GM19455 (cell line): Measurements from ENCODE around the gene NUDC.
"Not testable (repeated sequence)": the region's sequence is repeated elsewhere in the genome, so short reads cannot be mapped to it uniquely, and the experiment has no call there.

Experiments used
- ATAC-seq: cut with Tn5 transposase; IDR thresholded peaks from one replicate; pipeline ENCODE4 v1.9.1; 2021; ENCODE audit not compliant: unreplicated experiment

Gene NUDC

DNA sequence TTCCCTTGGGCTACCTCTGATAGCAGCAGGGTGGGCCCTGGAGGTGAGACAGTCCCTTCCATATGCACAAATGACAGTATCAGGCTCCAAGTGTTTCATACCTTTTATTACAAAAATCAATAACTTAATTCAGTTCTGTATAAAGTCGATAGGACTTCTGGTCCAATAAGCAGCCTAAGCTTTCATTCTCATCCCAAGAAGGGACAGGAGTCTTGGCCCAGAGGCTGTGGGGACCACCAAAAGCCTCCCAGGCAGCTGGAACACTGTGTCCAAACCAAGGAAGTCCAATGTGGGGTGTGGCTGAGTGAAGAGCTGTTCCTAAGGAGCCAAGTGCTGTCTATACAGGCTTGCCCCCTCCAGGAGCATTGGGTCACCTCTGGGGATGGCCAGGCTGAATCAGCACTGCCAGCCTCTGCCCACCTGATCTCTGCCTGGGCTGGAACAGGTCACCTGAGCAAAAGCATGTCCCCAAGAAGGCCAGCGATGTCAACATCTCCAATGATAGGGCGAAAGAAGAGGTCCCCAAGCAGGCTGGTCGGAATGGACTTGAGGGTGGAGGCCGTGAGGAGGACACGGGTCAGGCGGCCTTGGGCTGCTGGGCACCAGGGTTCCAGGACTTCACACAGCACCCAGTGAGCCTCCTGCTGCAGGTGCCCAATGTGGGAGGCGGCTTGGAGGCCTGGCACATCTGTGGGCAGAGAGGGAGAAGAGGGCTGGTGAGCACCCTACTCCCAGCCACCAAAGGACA lies 10.0 kb upstream of the NUDC start:
- no peak for ATAC-seq

DNA sequence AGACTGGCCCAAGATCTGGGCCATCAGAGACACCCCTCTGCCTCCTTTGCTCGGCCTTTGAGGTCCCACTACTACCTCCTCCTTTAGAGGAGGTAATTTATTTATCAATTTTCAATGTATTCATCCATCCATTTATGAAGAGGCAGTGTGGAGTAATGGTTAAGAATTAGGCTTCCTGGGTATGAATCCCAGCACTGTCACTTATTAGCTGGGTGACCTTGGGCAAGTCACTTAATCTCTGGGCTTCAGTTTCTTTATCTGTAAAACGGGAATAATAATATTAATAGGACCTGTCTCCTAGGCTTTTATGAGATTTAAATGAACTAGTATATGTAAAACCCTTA lies 9.4 kb upstream of the NUDC start:
- ATAC-seq: no peak

DNA sequence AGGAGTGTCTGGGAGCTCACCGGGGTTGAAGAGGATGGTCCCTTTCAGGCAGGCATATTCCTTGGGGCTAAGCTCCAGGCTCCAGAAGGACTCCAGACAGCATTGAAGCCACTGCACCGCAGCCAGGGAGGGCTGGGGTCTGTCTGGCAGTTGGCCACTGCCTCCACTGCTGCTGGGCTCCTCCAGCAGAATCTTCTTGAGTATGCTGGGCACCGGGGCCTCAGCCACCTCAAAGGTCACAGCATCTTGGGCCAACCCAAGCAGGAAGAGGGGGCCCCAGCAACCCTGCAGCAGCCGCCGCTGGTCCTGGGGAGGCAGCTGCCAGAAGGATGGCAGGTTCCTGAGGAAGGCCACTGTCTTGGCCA lies 8.2 kb upstream of the NUDC start:
- no peak for ATAC-seq

DNA sequence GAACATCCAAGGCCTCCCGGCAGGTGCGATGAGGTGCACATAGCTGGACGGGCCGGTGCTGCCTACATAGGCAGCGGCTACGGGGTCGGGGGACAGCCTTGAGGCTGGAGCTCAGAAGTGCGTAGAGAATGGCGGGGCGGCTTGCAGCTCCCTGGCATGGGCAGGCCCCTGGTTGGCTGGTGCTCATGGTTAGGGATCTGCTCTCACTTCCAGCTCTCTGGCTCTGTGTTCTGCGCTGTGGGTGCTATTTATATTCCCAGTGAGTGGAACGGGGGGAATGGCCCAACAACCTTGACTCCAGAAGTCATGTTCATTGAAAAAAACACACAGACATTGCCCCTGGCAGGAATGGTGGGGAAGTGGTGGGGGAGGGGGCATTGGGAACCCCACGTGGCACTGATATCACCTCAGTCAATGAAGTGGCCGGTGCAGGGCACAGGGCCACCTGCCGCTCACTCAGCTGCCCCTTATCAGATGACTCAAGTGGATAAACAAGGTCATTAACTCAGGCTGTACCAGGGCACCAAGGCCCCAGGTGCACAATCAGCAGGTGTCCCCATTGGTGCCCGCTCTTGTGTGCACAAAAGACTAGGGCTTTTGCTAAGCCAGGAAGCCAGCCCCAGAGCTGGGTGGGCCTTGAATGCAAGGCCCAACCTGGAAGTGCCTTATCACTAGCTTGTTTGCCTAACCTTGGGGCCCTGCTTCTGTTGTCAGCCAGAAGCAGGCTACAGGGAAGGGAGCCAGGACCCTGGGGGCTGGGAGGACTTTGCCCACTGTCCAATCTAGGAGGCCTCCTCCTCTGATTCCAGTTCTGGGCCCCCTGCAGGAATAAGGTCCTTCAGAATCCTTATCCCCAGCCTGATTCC lies 7.6 kb upstream of the NUDC start, which contains the start of gene NR0B2:
Gene NR0B2 (minus strand): TSS at position 222 of the 866 bp plus-strand sequence. CDS start 35 bp downstream, at position 187.
- ATAC-seq: no peak

GRCh38 chr1:26915204-26915842 lies 6.2 kb upstream of the NUDC start:
- ATAC-seq: no peak

DNA sequence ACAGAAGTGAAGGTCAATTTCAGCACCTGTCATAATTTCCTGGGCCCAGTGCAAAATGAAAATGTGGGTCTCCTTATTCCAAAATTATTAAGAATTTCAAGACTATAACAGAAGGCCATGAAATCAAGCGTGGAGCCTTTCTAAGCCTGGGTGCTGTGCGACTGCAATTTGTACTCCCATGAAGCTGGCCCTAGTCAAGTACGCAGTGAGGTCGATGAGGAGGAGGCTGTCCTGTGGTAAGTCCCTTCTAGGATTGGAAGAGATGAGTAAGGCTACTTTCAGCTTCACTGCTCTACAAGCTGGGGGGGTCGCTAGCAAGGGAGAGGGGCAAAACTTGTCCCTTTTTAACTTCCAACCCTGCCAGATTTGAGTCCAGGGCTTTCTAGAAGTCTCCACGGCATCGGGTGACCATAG lies 410 bp upstream of the NUDC start:
- peak; percentile 13 for ATAC-seq

DNA sequence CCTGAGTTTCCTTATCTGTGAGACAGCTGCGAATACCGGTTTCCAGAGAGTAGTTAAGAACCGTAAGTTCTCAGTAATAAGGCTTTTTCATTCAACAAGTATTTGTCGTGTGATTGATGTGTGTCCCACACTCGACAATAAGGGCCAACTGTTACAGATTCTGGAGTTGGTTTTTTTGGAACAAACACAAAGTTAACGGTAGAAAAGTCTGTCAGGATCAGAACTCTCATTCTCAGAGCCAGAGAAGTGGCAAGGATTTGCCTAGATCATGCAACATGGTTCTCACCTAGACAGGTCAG lies 837 bp downstream of the NUDC start:
- no peak for ATAC-seq

DNA sequence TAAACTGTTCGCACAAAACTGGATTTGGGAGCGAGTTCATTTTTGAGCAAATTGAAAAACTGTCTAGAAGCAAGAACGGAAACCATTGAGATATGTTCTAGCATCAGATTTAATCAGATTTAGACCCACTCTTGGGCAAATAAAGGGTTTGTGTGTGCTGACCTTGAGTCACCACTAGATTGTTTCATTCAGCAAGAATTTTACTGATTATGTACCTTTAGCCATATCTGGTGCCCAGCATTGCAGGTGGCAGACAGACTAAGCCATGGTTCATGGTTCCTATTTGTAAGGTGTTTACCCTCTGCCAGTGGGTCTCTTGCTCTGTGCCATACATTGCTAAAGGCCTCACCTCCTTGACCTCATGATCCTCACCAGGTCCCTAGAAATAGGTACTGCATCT lies 1.4 kb downstream of the NUDC start:
- no peak for ATAC-seq

DNA sequence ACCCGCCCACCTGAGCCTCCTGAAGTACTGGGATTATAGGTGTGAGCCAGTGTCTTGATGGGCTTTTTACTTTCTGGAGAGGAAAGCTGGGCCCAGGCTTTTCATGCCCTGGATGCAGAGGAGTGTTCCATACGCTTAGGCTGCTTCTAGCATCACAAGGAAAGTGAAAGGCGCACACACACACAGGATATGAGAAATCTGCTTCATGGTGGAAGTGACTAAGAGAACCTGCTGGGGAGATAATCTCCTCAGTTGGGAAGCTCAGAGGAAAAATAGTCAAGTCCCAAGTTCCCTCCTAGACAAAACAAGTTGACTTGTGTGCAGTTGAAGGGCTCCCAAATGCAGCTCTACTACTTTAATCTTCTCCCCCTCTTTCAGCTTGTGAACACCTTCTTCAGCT lies 2.2 kb downstream of the NUDC start:
- ATAC-seq: no peak

- ATAC-seq: no peak
Observed at GRCh38 chr1:26932531-26932930, 11.0 kb downstream of the NUDC start.

GRCh38 chr1:26936823-26937222 lies 15.3 kb downstream of the NUDC start:
- ATAC-seq: no peak

GRCh38 chr1:26938004-26938658 lies 16.6 kb downstream of the NUDC start:
- ATAC-seq: no peak

GRCh38 chr1:26938659-26939025 lies 17.1 kb downstream of the NUDC start:
- no peak for ATAC-seq

GRCh38 chr1:26941311-26941710 lies 19.8 kb downstream of the NUDC start:
- ATAC-seq: no peak

- no peak for ATAC-seq
Observed at GRCh38 chr1:26942656-26943055, 21.1 kb downstream of the NUDC start.

- no peak for ATAC-seq
Observed at GRCh38 chr1:26945138-26945537, 23.6 kb downstream of the NUDC start.

- ATAC-seq: no peak
Observed at GRCh38 chr1:26945728-26946127, 24.2 kb downstream of the NUDC start.

DNA sequence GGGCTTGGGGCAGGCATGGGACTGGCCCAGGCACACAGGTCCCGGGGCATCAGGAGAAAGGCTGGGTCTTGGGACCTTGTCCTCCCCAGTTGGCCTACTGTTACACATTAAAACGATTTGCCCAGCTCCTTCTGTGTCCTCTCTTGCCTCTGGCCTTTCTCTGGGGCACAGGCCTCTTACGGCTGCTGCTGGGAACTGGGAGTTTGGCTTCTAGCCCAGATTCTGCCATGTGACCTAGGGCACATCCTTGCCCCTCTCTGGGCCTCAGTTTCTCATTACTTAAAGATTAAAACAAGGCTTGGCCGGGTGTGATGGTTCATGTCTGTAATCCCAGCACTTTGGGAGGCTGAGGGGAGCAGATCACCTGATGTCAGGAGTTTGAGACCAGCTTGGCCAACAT lies 24.7 kb downstream of the NUDC start:
- ATAC-seq: no peak

DNA sequence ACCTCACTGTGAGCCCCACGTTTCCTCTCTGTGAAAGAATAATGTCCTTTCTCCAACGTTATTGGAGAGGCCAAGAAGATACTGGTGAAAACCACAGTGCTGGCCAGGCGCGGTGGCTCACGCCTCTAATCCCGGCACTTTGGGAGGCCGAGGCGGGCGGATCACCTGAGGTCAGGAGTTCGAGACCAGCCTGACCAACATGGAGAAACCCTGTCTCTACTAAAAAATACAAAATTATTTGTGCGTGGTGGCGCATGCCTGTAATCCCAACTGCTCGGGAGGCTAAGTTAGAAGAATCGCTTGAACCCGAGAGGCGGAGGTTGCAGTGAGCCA lies 27.1 kb downstream of the NUDC start:
- not testable (repeated sequence) for ATAC-seq

- no peak for ATAC-seq
Observed at GRCh38 chr1:26949266-26949925, 27.9 kb downstream of the NUDC start.

- ATAC-seq: no peak
Observed at GRCh38 chr1:26949926-26950319, 28.4 kb downstream of the NUDC start.
